ENCODE measurements around the gene CABP4. TPM values are rescaled to one million over a fixed set of nuclear protein-coding genes. Genes with fewer than 3 reads are reported as not detected.

CABP4 gene
- total RNA-seq, 1 experiment from 2014 or later: not detected

GRCh38 chr11:67466962-67467771 is 12.0 kb downstream of the CABP4 start:
- Histone ChIP-seq H3K36me3 (ENCODE audit: control insufficient read depth in 1 of 2, insufficient read depth in 2 of 2, low read length in 2 of 2) (no peaks in the 10 kb centered on the region), H3K27ac (ENCODE audit: low read depth, low read length) (peak overlapping the region; percentile 98)
- intact Hi-C loops (cut with micrococcal nuclease): loop anchor here (5.0 kb wide), 1 partner anchor 115 kb away; the partner anchor contains the start of gene POLD4

More at GRCh38 chr11:67466962-67467771, 12.0 kb downstream of the CABP4 start:
- Histone ChIP-seq H3K9me3 (ENCODE audit: control insufficient read depth in 1 of 2, insufficient read depth in 1 of 2, low read depth in 1 of 2, low read length in 2 of 2) (no peaks in the 10 kb centered on the region), H3K4me2 (ENCODE audit: low read length) (peak overlapping the region; percentile 100), H3K9ac (ENCODE audit: low read length) (peak overlapping the region; percentile 95), H3K9me2 (ENCODE audit: insufficient read depth) (no peaks in the 10 kb centered on the region), H2AFZ (ENCODE audit: low read depth, low read length, poor library complexity, severe bottlenecking) (no peak overlapping the region), H3K27me3 (ENCODE audit: insufficient read depth, low read length) (no peaks in the 10 kb centered on the region), H3K4me3 (replicated peaks in 1 of 2; ENCODE audit: low read depth in 1 of 2, low read length in 2 of 2) (peak overlapping the region; percentile 82 to 95), H4K20me1 (ENCODE audit: insufficient read depth) (no peaks in the 10 kb centered on the region), H3K79me2 (ENCODE audit: insufficient read depth, low read length) (peaks cover 15% of the 10 kb centered on the region; the same call in 1 of the 2 replicates), H3K4me1 (ENCODE audit: control insufficient read depth in 1 of 2, insufficient read depth in 2 of 2, low read length in 2 of 2) (peaks cover 35 to 59% of the 10 kb centered on the region in 2 experiments)
- no peak for ATAC-seq
- TSS peak; percentile 8 for BruUV-seq (replicated peaks)
- no peak for DNase-seq (ENCODE audit: low read depth, low spot score)
- RAD21 ChIA-PET (ENCODE audit: low non-redundant PET in 1 of 2, low total read pairs in 2 of 2, uncharacterized antibody in 2 of 2, unreplicated experiment in 2 of 2): no interaction called here
- CTCF ChIA-PET: interaction anchor here (1.5 to 1.9 kb wide), 2 partner anchors 28 to 66 kb away, joined by 3 to 8 read pairs; partner anchors contain the start of gene PPP1CA
- POLR2A ChIA-PET: interaction anchor here (1.0 kb wide), 1 partner anchor 113 kb away, joined by 3 read pairs; no protein-coding TSS in a partner anchor
- no peak for TF ChIP-seq REST (IDR thresholded peaks at IDR 0.05; ENCODE audit: low read depth)
- peak; percentile 10; the same call in 1 of the 2 replicates for TF ChIP-seq POLR2AphosphoS5 (IDR thresholded peaks at IDR 0.05; ENCODE audit: low read depth, low read length)

All from HCT116 (cell line).